H1 (cell line): ENCODE measurements around the gene SNAPC1.

Experiments
- ATF3 ChIP-seq: IDR thresholded peaks from 2 replicates; pipeline ENCODE4 v1.6.1; 2011; ENCODE audit warnings: low read depth, mild to moderate bottlenecking, low read length; ENCODE audit not compliant: insufficient read depth
- CBX8 ChIP-seq: fragments of 300-800, 300-1000 bp; sonication (generic); IDR thresholded peaks from 2 replicates; pipeline ENCODE4 v1.7.1; 2016; ENCODE audit warnings: low read depth, low read length, borderline replicate concordance
- CTCF ChIP-seq, 3 experiments: IDR thresholded peaks; 1 replicate in 2 of 3; 2 replicates in 1 of 3; pipeline versions ENCODE4 v1.5.1 to v1.6.1; 2011; ENCODE audit warnings: low read length in 3 of 3, mild to moderate bottlenecking in 3 of 3, inconsistent platforms in 2 of 3, low read depth in 1 of 3, moderate library complexity in 1 of 3; ENCODE audit not compliant: insufficient read depth in 1 of 3; ENCODE audit errors: control extremely low read depth in 1 of 3
- EZH2 ChIP-seq: fragments of 200-600 bp; sonication (generic); IDR thresholded peaks from 2 replicates; pipeline ENCODE4 v1.7.1; 2012; ENCODE audit warnings: low read depth, mild to moderate bottlenecking, moderate library complexity, low read length, inconsistent platforms; ENCODE audit not compliant: severe bottlenecking
- HDAC2 ChIP-seq, 2 experiments: fragments of 300-600 bp in 1 of 2; sonication (generic) in 1 of 2; IDR thresholded peaks; 2 replicates each; pipeline ENCODE4 v1.6.1; 2011 to 2012; ENCODE audit warnings: low read depth in 2 of 2, low read length in 2 of 2, mild to moderate bottlenecking in 2 of 2, moderate library complexity in 2 of 2, borderline replicate concordance in 1 of 2, inconsistent platforms in 1 of 2
- KDM1A ChIP-seq: fragments of 200-600, 300-600 bp; sonication (generic); IDR thresholded peaks from 2 replicates; pipeline ENCODE4 v1.7.1; 2016; ENCODE audit warnings: mild to moderate bottlenecking, low read length, borderline replicate concordance
- POLR2A ChIP-seq, 2 experiments: IDR thresholded peaks; 1 replicate in 1 of 2; 2 replicates in 1 of 2; pipeline ENCODE4 v1.6.1; 2011; ENCODE audit warnings: low read depth in 2 of 2, low read length in 2 of 2, mild to moderate bottlenecking in 2 of 2; ENCODE audit errors: control extremely low read depth in 1 of 2
- POLR2AphosphoS5 ChIP-seq: IDR thresholded peaks from 2 replicates; pipeline ENCODE4 v1.6.1; 2011; ENCODE audit warnings: low read depth, low read length
- TAF1 ChIP-seq: IDR thresholded peaks from 2 replicates; pipeline ENCODE4 v1.6.1; 2011; ENCODE audit warnings: mild to moderate bottlenecking, low read depth, low read length
- TCF12 ChIP-seq: IDR thresholded peaks from 2 replicates; pipeline ENCODE4 v1.6.1; 2011; ENCODE audit warnings: low read depth, mild to moderate bottlenecking, low read length

- TF ChIP-seq KDM1A (no peak), EZH2 (no peak), ATF3 (no peak), POLR2AphosphoS5 (no peak), TCF12 (no peak), CTCF (IDR thresholded peaks at IDR 0.05; ENCODE audit: control extremely low read depth in 1 of 3, insufficient read depth in 1 of 3, low read depth in 1 of 3, low read length in 3 of 3) (no peak), CBX8 (no peak), TAF1 (no peak), POLR2A (IDR thresholded peaks at IDR 0.05; ENCODE audit: control extremely low read depth in 1 of 2, low read depth in 2 of 2, low read length in 2 of 2) (no peak), HDAC2 (IDR thresholded peaks at IDR 0.05; ENCODE audit: borderline replicate concordance in 1 of 2, low read depth in 2 of 2, low read length in 2 of 2) (no peak)
Measured at GRCh38 chr14:61836184-61836583, 74.0 kb downstream of the SNAPC1 start.
